ENCODE data around the gene SCGB1C2.

- no peak for TF ChIP-seq CTCF (conservative IDR thresholded peaks at IDR 0.05 in 1 of 2, IDR thresholded peaks at IDR 0.05 in 1 of 2; ENCODE audit: extremely low read depth in 1 of 2, insufficient read depth in 1 of 2, low read depth in 1 of 2, low read length in 2 of 2)
- TF ChIP-seq EZH2 (IDR thresholded peaks at IDR 0.05; ENCODE audit: borderline replicate concordance, low read length) = no peak
Observed at GRCh38 chr17:147796-148740, 10.7 kb downstream of the SCGB1C2 start.

All from mammary epithelial cell (primary cell).